Stomach (tissue), 9 donors: ENCODE measurements around the gene UBE2G1. TPM values are rescaled to one million over a fixed set of nuclear protein-coding genes. Genes with fewer than 3 reads are reported as not detected.

Experiments used
- DNase-seq, 2 donors: peaks; one replicate each; pipeline versions ENCODE4 v3.0.0 to v3.0.0-alpha.2; 2013 to 2019
- H3K27ac ChIP-seq, 5 donors: fragments of 200-600 bp in 4 of 5; sonication (generic) in 4 of 5; one replicate each; pipeline ENCODE4 v1.5.1; 2013 to 2019; ENCODE audit warnings: mild to moderate bottlenecking in 1 of 5, moderate library complexity in 1 of 5
- H3K27me3 ChIP-seq, 3 donors: fragments of 200-600 bp; sonication (generic); one replicate each; pipeline ENCODE4 v1.5.1; 2017 to 2019; ENCODE audit warnings: mixed run types in 1 of 3
- H3K36me3 ChIP-seq, 4 donors: fragments of 200-600 bp; sonication (generic); 1 replicate in 3 of 4; 2 replicates in 1 of 4; pipeline ENCODE4 v1.5.1; 2016 to 2019
- H3K4me1 ChIP-seq, 4 donors: fragments of 200-600 bp; sonication (generic); one replicate each; pipeline ENCODE4 v1.5.1; 2016 to 2019
- H3K4me3 ChIP-seq, 4 donors: fragments of 200-600 bp; sonication (generic) in 3 of 4; one replicate each; pipeline ENCODE4 v1.5.1; 2016 to 2019; ENCODE audit warnings: mild to moderate bottlenecking in 1 of 4
- H3K9me3 ChIP-seq, 4 donors: fragments of 200-600 bp; sonication (generic); one replicate each; pipeline ENCODE4 v1.5.1; 2016 to 2019
- CTCF ChIP-seq, 7 experiments: fragments of 450-650 bp in 4 of 7; fragments of 200-600 bp in 3 of 7; sonication (generic) in 3 of 7; IDR thresholded peaks; one replicate each; pipeline ENCODE4 v1.5.1; 2016 to 2019; ENCODE audit warnings: antibody characterized with exemption in 7 of 7, control low read depth in 2 of 7, mild to moderate bottlenecking in 1 of 7
- EP300 ChIP-seq: sonication (generic); formaldehyde crosslinking; IDR thresholded peaks from one replicate; pipeline ENCODE4 v1.6.1; 2017; ENCODE audit warnings: antibody characterized with exemption
- POLR2A ChIP-seq, 4 donors: fragments of 450-650 bp; IDR thresholded peaks; one replicate each; pipeline ENCODE4 v1.6.1; 2016; ENCODE audit warnings: antibody characterized with exemption in 4 of 4, control low read depth in 2 of 4, mild to moderate bottlenecking in 1 of 4, moderate library complexity in 1 of 4
- POLR2AphosphoS5 ChIP-seq, 3 donors: sonication (generic); formaldehyde crosslinking; IDR thresholded peaks; one replicate each; pipeline ENCODE4 v1.6.1; 2016; ENCODE audit warnings: antibody characterized with exemption in 3 of 3
- WGBS, 5 donors: extraction: QIAGEN DNeasy Blood & Tissue Kit in 3 of 5; methylation state at CpG; one replicate each; pipeline versions ENCODE4 v1.1.5 to v1.1.7; 2013 to 2018; 5-methylcytosine and 5-hydroxymethylcytosine counted together
- intact Hi-C: fragments of 100-400 bp; cut with DNase I; formaldehyde crosslinking; loops from one replicate; pipeline ENCODE4 v1.15.1; 2023; ENCODE audit warnings: low total_unique reads
- polyA plus RNA-seq, 3 donors: library from polyadenylated mRNA; stranded (reverse); fragments of 200-250 nt; gene quantifications; one replicate each; pipeline ENCODE4 v1.2.3, GENCODE V29; 2013
- total RNA-seq, 5 donors: library from RNA; depleted of rRNA; stranded (reverse); fragments of >200 nt; gene quantifications; one replicate each; pipeline versions ENCODE4 v1.1.0 to v1.2.3, GENCODE V29; 2014 to 2016
- donor health status: healthy with polysubstance abuse.
- donor health status: Bipolar disorder and iron deficiency.
- donor health status: healthy.

The UBE2G1 gene
- total and polyA plus RNA-seq, 8 donors = 14.0 to 91.0 (median 38.2) TPM

GRCh38 chr17:4305224-4305623, 61.3 kb downstream of the UBE2G1 start:
- Histone ChIP-seq H3K27me3 (no peaks in the 10 kb centered on the region), H3K9me3 (no peaks in the 10 kb centered on the region), H3K36me3 (peaks cover 0 to 48% (median 31%) of the 10 kb centered on the region in 4 donors), H3K4me3 (no peak overlapping the region), H3K4me1 (peaks cover 14 to 47% (median 33%) of the 10 kb centered on the region in 4 donors), H3K27ac (no peak overlapping the region)
- WGBS, 5 donors = 86 to 93% (median 90%) methylated on average over 7 of the region's 7 CpGs
- intact Hi-C loops = no loop called here
- DNase-seq = no peak
- no peak for TF ChIP-seq POLR2A (IDR thresholded peaks at IDR 0.05)
- no peak for TF ChIP-seq CTCF (IDR thresholded peaks at IDR 0.05)
- TF ChIP-seq EP300 = no peak
- no peak for TF ChIP-seq POLR2AphosphoS5 (IDR thresholded peaks at IDR 0.05)

GRCh38 chr17:4304417-4305027, 62.0 kb downstream of the UBE2G1 start:
- no peaks in the 10 kb centered on the region for H3K9me3 ChIP-seq
- DNase-seq = peak; percentile 43 to 77
- H3K27me3 ChIP-seq = no peaks in the 10 kb centered on the region
- peaks cover 7 to 40% (median 26%) of the 10 kb centered on the region in 4 donors for H3K4me1 ChIP-seq
- intact Hi-C loops = no loop called here
- peaks cover 0 to 48% (median 31%) of the 10 kb centered on the region in 4 donors for H3K36me3 ChIP-seq
- no peak overlapping the region for H3K4me3 ChIP-seq
- WGBS, 5 donors = 44 to 50% (median 48%) methylated on average over 6 of the region's 6 CpGs
- TF ChIP-seq POLR2A (IDR thresholded peaks at IDR 0.05) = no peak
- TF ChIP-seq CTCF (IDR thresholded peaks at IDR 0.05) = peak in 5 of 7 experiments; percentile 37 to 68 (median 60)
- no peak for TF ChIP-seq POLR2AphosphoS5 (IDR thresholded peaks at IDR 0.05)
- no peak for TF ChIP-seq EP300
- no peak overlapping the region for H3K27ac ChIP-seq

- H3K36me3 ChIP-seq = peaks cover 0 to 41% (median 26%) of the 10 kb centered on the region in 4 donors
- TF ChIP-seq CTCF (IDR thresholded peaks at IDR 0.05) = no peak
- no peak for DNase-seq
- no peak overlapping the region for H3K27ac ChIP-seq
- intact Hi-C loops = no loop called here
- H3K27me3 ChIP-seq = no peaks in the 10 kb centered on the region
- 66 to 80% (median 75%) methylated on average over 5 of the region's 5 CpGs for WGBS, 5 donors
- no peak overlapping the region for H3K4me3 ChIP-seq
- peaks cover 0 to 42% (median 21%) of the 10 kb centered on the region in 4 donors for H3K4me1 ChIP-seq
- H3K9me3 ChIP-seq = no peaks in the 10 kb centered on the region
These were observed 65.4 kb downstream of the UBE2G1 start for GRCh38 chr17:4301066-4301465.

- peaks cover 0 to 31% (median 11%) of the 10 kb centered on the region in 4 donors for H3K4me1 ChIP-seq
- TF ChIP-seq POLR2AphosphoS5 (IDR thresholded peaks at IDR 0.05) (no peak), CTCF (IDR thresholded peaks at IDR 0.05) (no peak), EP300 (no peak), POLR2A (IDR thresholded peaks at IDR 0.05) (no peak)
- WGBS, 5 donors = 54 to 74% (median 68%) methylated on average over 3 of the region's 3 CpGs
- H3K4me3 ChIP-seq = no peak overlapping the region
- peaks cover 0 to 37% (median 28%) of the 10 kb centered on the region in 4 donors for H3K36me3 ChIP-seq
- H3K27ac ChIP-seq = no peak overlapping the region
- intact Hi-C loops = no loop called here
- no peaks in the 10 kb centered on the region for H3K27me3 ChIP-seq
- no peaks in the 10 kb centered on the region for H3K9me3 ChIP-seq
- DNase-seq = no peak
These were observed 69.1 kb downstream of the UBE2G1 start for GRCh38 chr17:4297351-4297750.
